Activated CD8-positive, alpha-beta memory T cell treated with anti-CD3 and anti-CD28 coated beads, Interleukin-2, amount 50 U/mL, for 1 hour (primary cell): ENCODE results near the gene WDR5B.
"Not testable (repeated sequence)": the region's sequence is repeated elsewhere in the genome, so short reads cannot be mapped to it uniquely, and the experiment has no call there.

Experiments used
- DNase-seq: peaks from one replicate; pipeline ENCODE4 v3.0.0-alpha.2; 2020; ENCODE audit errors: extremely low read depth

Gene WDR5B

DNA sequence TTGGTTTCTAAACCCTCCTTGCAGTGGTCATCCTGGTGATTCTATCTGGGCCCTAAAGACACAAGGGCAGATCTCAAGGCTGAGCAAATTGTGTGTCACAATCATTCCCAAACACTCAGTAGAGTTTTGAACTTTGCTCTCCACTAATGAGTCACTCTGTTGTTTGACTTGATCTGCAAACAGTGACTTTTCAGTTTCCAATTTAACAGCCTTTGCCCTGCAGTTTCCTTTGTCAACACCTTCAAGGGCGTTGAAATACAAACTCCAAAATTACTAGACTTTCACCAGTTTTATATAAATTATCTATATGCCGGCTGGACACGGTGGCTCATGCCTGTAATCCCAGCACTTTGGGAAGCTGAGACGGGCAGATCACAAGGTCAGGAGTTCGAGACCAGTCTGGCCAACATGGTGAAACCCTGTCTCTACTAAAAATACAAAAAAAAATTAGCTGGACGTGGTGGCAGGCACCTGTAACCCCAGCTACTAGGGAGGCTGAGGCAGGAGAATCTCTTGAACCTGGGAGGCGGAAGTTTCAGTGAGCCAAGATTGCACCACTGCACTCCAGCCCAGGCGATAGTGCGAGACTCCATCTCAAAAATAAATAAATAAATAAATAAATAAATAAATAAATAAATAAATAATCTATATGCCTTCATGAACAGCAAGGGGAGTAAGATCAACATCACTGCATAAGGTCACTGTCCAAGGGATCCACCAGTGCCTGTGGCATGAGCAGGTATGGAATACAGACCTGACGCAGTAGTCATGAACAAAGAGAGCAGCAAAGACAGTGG, 50.1 kb downstream of the WDR5B start:
- DNase-seq, result not testable (repeated sequence)

DNA sequence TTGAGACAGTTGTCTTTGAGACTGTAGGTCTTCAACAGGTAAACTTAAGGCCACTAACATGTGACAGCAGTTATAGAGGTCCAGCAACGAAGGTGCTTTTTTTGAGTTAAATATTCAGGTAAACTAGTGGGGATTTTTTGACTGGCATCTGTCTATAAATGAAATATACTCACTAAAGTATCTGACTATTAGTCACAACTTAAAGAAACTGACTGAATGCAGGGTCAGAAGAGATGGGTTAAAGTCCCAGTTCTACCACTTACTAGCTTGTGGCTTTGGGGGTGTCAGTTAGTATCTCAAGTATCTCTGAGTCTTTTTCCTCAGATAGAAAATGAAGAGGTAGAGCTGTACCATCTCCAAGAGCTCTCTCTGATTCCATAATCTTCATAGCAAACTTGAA, 50.8 kb downstream of the WDR5B start:
- no peak for DNase-seq

DNA sequence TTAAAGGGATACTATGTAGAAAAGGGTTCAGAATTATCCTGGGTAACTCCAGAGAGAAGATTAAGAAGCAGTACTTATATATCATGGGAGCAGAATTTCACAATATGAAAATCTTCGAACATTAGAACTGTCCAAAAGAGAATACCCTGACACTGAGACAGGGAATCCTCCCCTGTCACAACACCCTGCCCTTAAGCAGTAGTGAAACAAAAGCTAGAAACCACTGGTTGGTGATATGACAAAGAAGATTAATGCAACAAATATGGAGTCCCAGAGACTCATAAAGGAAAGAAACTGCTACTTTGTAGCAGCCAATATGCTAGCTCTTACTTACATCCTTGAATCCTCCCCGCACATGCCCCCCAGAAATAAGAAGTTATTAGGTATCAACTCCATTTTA, 51.4 kb downstream of the WDR5B start:
- no peak for DNase-seq
